Amniotic epithelial cell (primary cell): ENCODE measurements around the gene DOC2A.
"Not testable (repeated sequence)": the region's sequence is repeated elsewhere in the genome, so short reads cannot be mapped to it uniquely, and the experiment has no call there.

Experiments used
- DNase-seq: peaks from one replicate; pipeline ENCODE4 v3.0.0-alpha.2; 2010; ENCODE audit warnings: low read depth

The DOC2A gene

DNA sequence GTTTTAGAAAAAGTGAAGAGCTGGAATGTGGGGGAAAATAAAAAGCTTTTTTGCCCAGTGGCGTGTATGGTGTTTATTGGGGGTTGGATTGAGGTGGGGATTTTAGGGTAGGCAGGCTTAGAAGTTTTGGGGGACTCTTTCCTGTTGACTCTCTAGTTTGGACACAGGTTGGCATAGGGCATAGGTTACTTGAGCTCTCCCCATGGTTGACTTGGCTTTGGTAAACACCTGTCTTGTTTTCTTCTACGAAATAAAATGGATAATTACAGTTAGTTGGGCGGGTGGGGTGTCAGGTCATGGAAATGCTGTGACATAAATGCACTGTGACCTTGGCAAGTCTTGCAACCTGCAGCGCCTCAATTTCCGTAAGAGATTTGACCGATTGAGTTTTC lies 37.8 kb downstream of the DOC2A start:
- DNase-seq = no peak

- no peak for DNase-seq
These were observed 38.3 kb downstream of the DOC2A start for GRCh38 chr16:29972500-29972899.

DNA sequence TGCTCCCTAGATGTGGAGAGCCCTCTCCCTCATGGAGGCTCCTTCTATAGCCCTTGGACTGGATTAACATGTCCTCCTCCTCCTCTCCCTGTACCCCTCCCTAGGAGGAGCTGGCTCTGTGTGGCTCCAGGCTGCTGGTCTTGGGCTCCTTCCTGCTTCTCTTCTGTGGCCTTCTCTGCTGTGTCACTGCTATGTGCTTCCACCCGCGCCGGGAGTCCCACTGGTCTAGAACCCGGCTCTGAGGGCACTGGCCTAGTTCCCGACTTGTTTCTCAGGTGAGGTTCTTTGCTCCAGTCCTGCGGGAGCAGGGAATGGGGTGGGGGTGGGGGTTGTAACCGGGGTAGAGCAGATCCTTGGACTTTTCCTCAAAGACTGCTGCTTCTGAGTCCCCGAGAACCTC lies 39.5 kb downstream of the DOC2A start:
- no peak for DNase-seq

DNA sequence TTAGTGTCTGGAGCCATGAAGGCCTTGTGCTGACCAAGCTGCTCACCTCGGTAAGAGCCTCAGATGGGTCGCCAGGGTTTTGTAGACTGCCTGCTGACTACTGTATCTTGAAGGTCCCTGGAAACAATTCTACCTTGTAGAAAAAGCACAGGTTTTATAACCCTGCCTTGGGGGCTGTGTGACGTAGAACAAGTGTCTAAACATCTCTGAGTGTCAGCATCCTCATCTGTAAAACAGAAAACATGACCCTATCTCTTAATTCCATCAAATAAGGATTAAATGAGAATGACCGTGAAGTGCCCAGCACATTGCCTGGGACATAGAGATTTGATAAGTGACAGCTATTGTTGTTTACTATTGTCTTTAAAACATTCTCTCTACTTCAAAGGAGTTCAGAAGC lies 42.6 kb downstream of the DOC2A start:
- DNase-seq = no peak

DNA sequence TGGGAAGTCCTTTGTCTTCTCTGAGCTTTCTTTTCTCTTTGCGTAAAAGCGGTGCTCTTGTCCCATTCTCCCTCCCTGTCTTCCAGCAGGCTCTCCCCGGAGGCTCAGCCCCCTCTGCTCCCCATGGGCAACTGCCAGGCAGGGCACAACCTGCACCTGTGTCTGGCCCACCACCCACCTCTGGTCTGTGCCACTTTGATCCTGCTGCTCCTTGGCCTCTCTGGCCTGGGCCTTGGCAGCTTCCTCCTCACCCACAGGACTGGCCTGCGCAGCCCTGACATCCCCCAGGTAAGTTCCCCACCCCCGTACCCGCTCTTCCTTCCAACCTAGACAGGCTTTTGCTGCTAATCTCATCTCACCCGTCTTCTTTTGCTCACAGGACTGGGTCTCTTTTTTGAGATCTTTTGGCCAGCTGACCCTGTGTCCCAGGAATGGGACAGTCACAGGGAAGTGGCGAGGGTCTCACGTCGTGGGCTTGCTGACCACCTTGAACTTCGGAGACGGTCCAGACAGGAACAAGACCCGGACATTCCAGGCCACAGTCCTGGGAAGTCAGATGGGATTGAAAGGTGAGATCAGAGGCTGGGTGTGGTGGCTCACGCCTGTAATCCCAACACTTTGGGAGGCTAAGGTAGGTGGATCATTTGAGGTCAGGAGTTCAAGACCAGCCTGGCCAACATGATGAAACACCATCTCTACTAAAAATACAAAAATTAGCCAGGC lies 47.6 kb downstream of the DOC2A start:
- DNase-seq = no peak

GRCh38 chr16:29962344-29962994 lies 48.4 kb downstream of the DOC2A start:
- peak; percentile 37 for DNase-seq

- DNase-seq = peak; percentile 73
These were observed 49.1 kb downstream of the DOC2A start, which contains the start of gene TMEM219 for GRCh38 chr16:29961479-29962343. TSS of gene TMEM219 (plus strand) at chr16:29962079. CDS start at chr16:29963144, 1,065 bp downstream.

GRCh38 chr16:29961127-29961478 lies 49.7 kb downstream of the DOC2A start:
- no peak for DNase-seq

- not testable (repeated sequence) for DNase-seq
These were observed 51.0 kb downstream of the DOC2A start for GRCh38 chr16:29959821-29960220.

DNA sequence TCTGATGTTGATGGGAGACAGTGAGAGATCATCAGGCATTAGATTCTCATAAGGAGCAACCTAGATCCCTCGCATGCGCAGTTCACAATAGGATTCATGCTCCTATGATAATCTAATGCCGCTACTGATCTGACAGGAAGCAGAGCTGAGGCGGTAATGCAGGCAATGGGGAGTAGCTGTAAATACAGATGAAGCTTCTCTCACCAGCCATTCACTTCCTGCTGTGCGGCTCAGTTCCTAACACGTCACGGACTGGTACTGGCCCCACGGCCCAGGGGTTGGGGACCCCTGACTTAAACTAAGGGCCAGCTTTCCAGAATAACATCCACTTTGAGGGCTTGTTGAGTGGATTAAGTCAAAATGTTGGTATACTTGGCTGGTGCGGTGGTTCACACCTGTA lies 51.5 kb downstream of the DOC2A start:
- DNase-seq = no peak

- no peak for DNase-seq
These were observed 52.1 kb downstream of the DOC2A start for GRCh38 chr16:29958756-29959155.
